ENCODE measurements around the gene SDHAF2.

DNA sequence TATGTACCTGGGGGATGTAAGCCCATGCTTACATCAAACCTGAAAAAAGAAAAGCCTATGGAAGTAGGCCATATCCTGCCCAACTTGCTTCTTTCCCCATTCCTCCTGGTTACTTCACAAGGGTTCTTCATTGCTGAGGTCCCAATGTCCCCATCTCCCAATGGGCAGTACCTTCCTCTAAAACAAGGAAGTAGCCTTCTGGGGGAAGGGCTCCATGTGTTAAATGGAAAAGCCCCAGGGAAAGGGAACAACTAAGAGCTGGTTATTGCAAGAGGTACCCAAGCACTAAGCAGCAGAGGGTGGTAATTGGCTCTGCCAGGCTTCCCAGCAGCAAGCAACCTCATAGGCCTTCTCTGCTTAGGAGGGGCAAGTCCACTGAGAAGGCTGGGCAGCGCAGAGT, 26.3 kb upstream of the SDHAF2 start:
- TF ChIP-seq ZNF282 (IDR thresholded peaks at IDR 0.05; ENCODE audit: partially characterized antibody) (no peak), ZNF180 (CRISPR knock-in tag; IDR thresholded peaks at IDR 0.05; ENCODE audit: borderline replicate concordance, low read depth) (no peak)
